Measurements from ENCODE around the gene SRBD1.

GRCh38 chr2:45532181-45532580, 78.9 kb downstream of the SRBD1 start:
- TF ChIP-seq CTCF (IDR thresholded peaks at IDR 0.05) (no peak), POLR2A (IDR thresholded peaks at IDR 0.05) (no peak), POLR2AphosphoS5 (IDR thresholded peaks at IDR 0.05) (no peak)

Measured in breast epithelium (tissue), 3 donors.